Motor neuron (in vitro differentiated cells): ENCODE measurements around the gene PTPRM. TPM values are rescaled to one million over a fixed set of nuclear protein-coding genes. Genes with fewer than 3 reads are reported as not detected.

Experiments
- ATAC-seq, 8 experiments: fragments of 200-7000 bp; cut with Tn5 transposase; replicated peaks in 6 of 8; 2 replicates each; pipeline ENCODE4 v1.8.0; 2021; ENCODE audit warnings: mild to moderate bottlenecking in 8 of 8, moderate library complexity in 8 of 8
- H3K27ac ChIP-seq, 2 donors: fragments of 250-450 bp; sonication (Bioruptor Pico); 2 replicates each; pipeline ENCODE4 v1.9.0; 2021; ENCODE audit warnings: antibody characterized with exemption in 2 of 2, mild to moderate bottlenecking in 2 of 2, moderate library complexity in 1 of 2
- H3K4me1 ChIP-seq, 2 donors: fragments of 250-450 bp; sonication (Bioruptor Pico); replicated peaks in 1 of 2; 2 replicates each; pipeline ENCODE4 v1.6.1; 2021; ENCODE audit warnings: antibody characterized with exemption in 2 of 2, mild to moderate bottlenecking in 2 of 2, moderate library complexity in 1 of 2
- H3K4me3 ChIP-seq, 5 donors: fragments of 250-450 bp; sonication (Bioruptor Pico); 2 replicates each; pipeline ENCODE4 v1.9.0; 2021; ENCODE audit warnings: antibody characterized with exemption in 5 of 5, mild to moderate bottlenecking in 5 of 5, moderate library complexity in 4 of 5
- WGBS, 10 experiments: fragments of 450-650 bp; shearing (Covaris generic); methylation state at CpG; one replicate each; pipeline ENCODE4 v1.0.0; 2022; 5-methylcytosine and 5-hydroxymethylcytosine counted together
- in situ Hi-C, 9 experiments: fragments of 400-800 bp; cut with MboI; loops; one replicate each; pipeline ENCODE4 v1.15.0; 2021; ENCODE audit warnings: low sequenced_read_pairs in 9 of 9, low pct_unique_long_range_greater_than_20kb in 2 of 9; ENCODE audit not compliant: unreplicated experiment in 9 of 9
- total RNA-seq, 8 experiments: library from RNA; unstranded; fragments of 300-600 nt; gene quantifications; 2 replicates each; pipeline versions ENCODE4 v1.2.3 to v1.2.4, GENCODE V29; 2022

Gene PTPRM
- total RNA-seq, 8 experiments from 2014 or later, result 12.9 to 106 (median 66.9) TPM

DNA sequence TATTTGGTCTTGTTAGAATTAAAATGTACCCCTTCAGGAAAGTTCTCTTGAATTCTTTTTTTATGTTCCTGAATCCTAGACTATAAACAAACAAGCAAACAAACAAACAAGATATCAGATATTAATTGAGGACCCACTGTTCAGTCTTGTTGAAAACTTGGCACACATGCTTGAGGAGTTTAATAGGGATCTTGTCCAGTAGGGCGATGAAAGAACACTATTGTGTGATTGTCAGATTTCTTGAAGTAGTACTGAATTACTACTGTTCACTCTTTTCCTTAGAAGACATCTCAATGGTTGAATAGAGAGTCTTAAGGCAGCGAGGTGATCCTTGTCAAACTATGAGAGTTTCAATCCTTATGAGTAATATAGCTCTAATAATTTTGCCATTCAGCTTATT, 130.2 kb downstream of the PTPRM start:
- in situ Hi-C loops, result no loop called here
- no peak for ATAC-seq
- H3K27ac ChIP-seq, result no peak overlapping the region
- H3K4me3 ChIP-seq, result no peak overlapping the region
- no peaks in the 10 kb centered on the region for H3K4me1 ChIP-seq
- 50 to 94% (median 84%) methylated on average over 1 to 2 of the region's 2 CpGs; no CpG with 5 or more reads in 2 of the 10 experiments for WGBS, 10 experiments

DNA sequence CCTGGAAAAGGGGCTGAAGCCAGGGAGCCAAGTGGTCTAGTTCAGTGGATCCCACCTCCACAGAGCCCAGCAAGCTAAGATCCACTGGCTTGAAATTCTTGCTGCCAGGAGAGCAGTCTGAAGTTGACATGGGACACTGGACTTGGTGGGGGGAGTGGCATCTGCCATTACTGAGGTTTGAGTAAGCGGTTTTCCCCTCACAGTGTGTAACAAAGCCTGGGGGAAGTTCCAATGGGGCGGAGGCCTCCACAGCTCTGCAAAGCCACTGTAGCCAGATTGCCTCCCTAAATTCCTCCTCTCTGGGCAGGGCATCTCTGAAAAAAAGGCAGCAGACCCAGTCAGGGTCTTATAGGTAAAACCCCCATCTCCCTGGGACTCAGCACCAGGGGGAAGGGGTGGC, 144.4 kb downstream of the PTPRM start:
- in situ Hi-C loops, result no loop called here
- ATAC-seq, result peak in 1 of 8 experiments; percentile 35
- no peak overlapping the region for H3K27ac ChIP-seq
- H3K4me1 ChIP-seq, result no peaks in the 10 kb centered on the region
- no peak overlapping the region for H3K4me3 ChIP-seq
- WGBS, 10 experiments, result 50 to 100% (median 85%) methylated on average over 1 to 2 of the region's 2 CpGs; no CpG with 5 or more reads in 6 of the 10 experiments

DNA sequence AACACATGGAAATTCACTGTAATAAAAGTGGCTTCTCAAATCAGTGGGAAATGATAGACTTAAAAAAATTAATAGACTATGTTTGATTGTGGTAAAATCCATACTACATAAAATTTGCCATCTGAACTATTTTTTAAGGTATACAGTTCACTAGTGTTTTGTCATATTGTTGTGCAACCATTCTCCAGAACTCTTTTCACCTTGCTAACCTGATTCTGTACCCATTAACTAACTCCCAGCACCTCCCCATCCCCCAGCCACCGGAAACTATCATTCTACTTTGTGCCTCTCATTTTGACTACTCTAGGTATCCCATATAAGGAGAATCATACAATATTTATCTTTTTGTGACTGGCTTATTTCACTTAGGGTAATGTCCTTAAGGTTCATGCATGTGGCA, 153.3 kb downstream of the PTPRM start:
- no peak for ATAC-seq
- 75 to 100% (median 100%) methylated on average over 1 of the region's 1 CpG; no CpG with 5 or more reads in 2 of the 10 experiments for WGBS, 10 experiments
- H3K4me3 ChIP-seq, result no peak overlapping the region
- in situ Hi-C loops, result no loop called here
- no peak overlapping the region for H3K27ac ChIP-seq
- no peaks in the 10 kb centered on the region for H3K4me1 ChIP-seq

DNA sequence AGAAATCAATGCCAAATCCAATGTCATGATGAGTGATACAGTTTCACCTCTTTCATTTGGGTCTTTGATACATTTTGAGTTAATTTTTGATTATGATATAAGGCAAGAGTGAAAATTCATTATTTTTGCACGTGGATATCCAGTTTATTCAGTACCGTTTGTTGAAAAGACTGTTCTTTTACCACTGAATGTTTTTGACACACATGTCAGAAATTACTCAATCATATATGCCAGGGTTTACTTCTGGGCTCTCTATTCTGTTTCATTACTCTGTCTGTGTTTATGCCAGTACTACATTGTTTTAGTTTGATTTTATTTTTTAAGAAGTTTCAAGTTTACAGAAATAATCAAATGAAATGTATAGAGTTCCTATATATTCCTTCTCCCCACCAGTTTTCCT, 154.4 kb downstream of the PTPRM start:
- in situ Hi-C loops, result no loop called here
- WGBS, 10 experiments, result 60 to 100% (median 78%) methylated on average over 1 to 2 of the region's 2 CpGs
- Histone ChIP-seq H3K4me3 (no peak overlapping the region), H3K4me1 (no peaks in the 10 kb centered on the region), H3K27ac (no peak overlapping the region)
- ATAC-seq, result no peak

DNA sequence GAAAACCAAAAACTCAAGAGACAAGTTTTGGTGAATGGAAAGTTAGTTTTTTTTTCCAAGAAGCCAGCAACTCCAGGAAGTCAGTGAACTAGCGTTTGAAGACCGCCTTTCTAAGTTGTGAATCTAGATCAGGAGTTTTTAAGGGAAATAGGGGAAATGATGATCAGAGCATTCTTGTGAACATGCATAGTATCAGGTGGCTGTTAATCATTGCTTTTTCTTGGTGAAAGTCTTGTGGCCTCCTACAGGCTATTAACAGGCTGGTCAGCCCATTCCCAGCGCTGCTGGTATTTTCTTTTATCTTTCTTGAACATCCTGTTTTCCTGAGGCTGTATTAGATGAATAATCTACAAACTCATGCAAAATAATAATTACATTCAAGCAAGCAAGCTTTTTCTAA, 155.8 kb downstream of the PTPRM start:
- in situ Hi-C loops, result no loop called here
- H3K27ac ChIP-seq, result no peak overlapping the region
- 84 to 100% (median 99%) methylated on average over 1 to 3 of the region's 3 CpGs; no CpG with 5 or more reads in 2 of the 10 experiments for WGBS, 10 experiments
- peak in 1 of 8 experiments; percentile 55 for ATAC-seq
- H3K4me1 ChIP-seq, result no peaks in the 10 kb centered on the region
- H3K4me3 ChIP-seq, result no peak overlapping the region

DNA sequence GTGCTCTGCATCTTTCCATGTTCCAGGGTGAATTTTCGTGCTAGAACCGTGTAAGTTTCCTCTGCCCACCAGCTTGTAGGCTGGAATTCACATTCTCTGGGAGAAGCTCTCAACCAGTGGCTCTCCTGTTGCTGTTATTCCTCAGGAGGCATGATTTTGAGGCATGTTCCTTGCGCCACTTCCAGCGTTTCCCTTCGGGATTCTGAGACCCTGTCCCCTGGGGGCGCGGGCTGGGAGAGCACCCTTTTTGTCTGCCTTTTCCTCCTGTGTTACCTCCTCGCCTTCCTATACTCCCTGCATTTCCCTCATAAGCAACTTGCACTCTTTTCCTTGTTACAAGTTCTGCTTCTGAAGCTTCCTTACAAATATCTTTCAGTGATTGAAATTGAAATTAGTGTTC, 156.4 kb downstream of the PTPRM start:
- in situ Hi-C loops, result no loop called here
- no peaks in the 10 kb centered on the region for H3K4me1 ChIP-seq
- no peak overlapping the region for H3K4me3 ChIP-seq
- H3K27ac ChIP-seq, result no peak overlapping the region
- 80 to 100% (median 91%) methylated on average over 1 to 8 of the region's 8 CpGs; no CpG with 5 or more reads in 1 of the 10 experiments for WGBS, 10 experiments
- ATAC-seq, result no peak

DNA sequence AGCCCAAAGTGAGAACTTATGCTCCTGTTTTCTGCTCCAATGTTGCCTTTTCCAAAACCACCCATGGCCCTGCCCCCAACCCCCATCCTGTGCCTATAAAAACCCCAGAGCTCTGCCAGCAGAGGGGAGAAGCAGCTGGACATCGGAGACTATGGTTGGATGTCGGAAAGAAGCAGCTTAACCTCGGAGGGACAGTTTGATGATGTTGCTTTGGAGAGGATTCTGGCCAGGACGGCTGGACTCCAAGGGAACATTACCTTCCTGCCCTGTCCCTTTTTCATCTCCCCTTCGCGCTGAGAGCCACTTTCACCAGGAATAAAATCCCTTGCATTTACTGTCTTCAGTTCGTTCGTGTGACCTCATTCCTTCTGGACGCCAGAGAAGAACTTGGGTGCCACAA, 158.4 kb downstream of the PTPRM start:
- in situ Hi-C loops, result no loop called here
- Histone ChIP-seq H3K4me3 (no peak overlapping the region), H3K4me1 (no peaks in the 10 kb centered on the region), H3K27ac (no peak overlapping the region)
- ATAC-seq, result no peak
- WGBS, 10 experiments, result 74 to 100% (median 87%) methylated on average over 1 to 5 of the region's 9 CpGs; no CpG with 5 or more reads in 3 of the 10 experiments

DNA sequence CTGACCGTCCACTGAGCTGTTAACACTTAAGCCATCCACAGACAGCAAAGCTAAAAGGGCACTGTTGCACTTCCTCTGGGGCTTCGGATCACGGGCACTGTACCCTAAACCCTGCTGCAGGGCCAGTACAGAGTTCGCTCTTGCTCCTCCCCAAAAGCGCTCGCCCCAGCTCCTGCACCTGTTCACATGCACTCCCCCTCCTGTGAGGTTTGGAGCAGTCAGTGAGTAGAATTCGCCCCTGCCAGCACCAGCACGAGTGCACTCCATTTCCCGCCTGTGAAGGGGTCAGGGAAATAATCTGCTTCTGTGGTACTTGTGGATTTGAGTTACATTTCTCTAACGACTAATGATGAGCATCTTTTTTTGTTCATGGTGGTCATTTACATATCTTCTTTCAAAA, 158.8 kb downstream of the PTPRM start:
- no peak overlapping the region for H3K4me3 ChIP-seq
- in situ Hi-C loops, result no loop called here
- 75 to 97% (median 89%) methylated on average over 1 to 9 of the region's 10 CpGs for WGBS, 10 experiments
- H3K4me1 ChIP-seq, result no peaks in the 10 kb centered on the region
- ATAC-seq, result no peak
- no peak overlapping the region for H3K27ac ChIP-seq

DNA sequence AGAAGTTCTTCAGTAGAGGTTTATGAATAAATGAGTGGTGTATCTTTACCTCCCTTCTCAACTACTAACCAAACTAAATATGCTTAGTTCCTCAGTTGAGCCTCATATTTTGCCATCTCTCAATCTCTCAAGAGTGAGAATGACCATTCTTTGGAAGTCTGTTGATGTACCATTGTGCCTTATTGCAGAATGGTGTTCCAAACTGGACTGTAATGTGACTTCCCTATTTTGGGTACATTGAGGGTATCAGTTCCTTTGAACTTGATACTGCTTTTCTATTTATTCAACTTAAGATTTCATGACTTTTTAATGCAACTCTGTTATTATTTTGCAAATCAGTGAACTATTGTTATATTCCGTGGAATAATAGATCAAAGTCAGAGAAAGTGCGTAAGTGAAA, 159.4 kb downstream of the PTPRM start:
- Histone ChIP-seq H3K4me1 (no peaks in the 10 kb centered on the region), H3K27ac (no peak overlapping the region), H3K4me3 (no peak overlapping the region)
- in situ Hi-C loops, result no loop called here
- WGBS, 10 experiments, result 0 to 100% (median 64%) methylated on average over 1 to 2 of the region's 2 CpGs
- ATAC-seq, result no peak

DNA sequence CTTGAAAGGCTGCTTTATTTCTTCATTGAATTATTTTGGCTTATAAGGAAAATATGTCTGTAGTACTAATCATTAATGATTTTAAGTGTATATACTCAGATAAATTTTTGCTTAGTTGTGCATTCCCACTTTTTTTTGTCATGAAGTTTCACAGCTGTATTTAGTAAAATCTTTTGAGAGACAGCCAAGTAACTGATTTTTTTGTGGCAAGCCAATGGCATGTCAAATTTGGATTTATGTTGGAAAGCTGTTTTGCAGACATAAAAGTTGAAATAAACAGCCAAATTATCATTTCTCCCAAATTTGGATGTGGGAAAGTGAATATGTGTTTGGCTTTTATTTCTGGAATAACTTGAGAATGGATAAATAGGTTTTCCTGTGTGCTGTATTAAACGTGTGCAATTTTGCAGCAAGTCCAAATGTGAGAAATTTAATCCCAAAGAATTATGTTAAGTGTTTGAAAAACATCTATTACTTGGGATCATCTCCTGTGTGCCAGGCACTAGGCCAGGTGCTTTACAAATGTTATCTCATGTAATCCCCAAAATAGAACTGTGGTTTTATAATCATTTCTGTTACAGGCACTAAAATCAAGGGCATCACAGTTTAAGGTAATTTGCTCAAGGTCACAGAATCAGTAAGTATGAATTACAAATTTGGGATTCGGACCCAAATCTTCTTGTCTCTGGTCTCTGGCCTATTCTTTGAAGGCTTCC, 160.4 kb downstream of the PTPRM start:
- 17 to 100% (median 65%) methylated on average over 1 to 2 of the region's 2 CpGs; no CpG with 5 or more reads in 2 of the 10 experiments for WGBS, 10 experiments
- in situ Hi-C loops, result no loop called here
- ATAC-seq, result no peak

DNA sequence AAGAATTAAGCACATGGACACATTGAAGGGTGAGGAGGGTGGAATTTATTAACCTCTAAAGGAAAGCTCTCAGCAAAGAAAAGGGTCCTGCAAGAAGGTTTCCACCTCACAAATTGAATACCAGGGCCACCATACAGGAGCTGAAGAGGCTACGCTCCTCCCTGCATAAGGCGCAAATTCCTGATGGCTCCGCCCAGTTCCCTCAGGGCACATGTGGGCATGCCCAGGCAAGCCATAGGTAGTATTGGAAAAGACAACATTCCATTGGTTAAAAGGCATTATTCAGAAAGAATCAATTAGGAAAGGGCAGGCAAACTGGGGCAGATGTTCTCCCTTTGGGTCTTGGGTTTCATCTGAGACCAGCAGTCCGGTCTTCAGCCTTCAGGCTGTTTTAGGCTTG, 161.2 kb downstream of the PTPRM start:
- in situ Hi-C loops, result no loop called here
- peak in 2 of 8 experiments; percentile 75 to 96 for ATAC-seq
- Histone ChIP-seq H3K4me1 (no peaks in the 10 kb centered on the region), H3K27ac (no peak overlapping the region), H3K4me3 (no peak overlapping the region)
- WGBS, 10 experiments, result 75 to 100% (median 96%) methylated on average over 1 to 4 of the region's 4 CpGs; no CpG with 5 or more reads in 1 of the 10 experiments

More for the DNA sequence above, 160.4 kb downstream of the PTPRM start:
- Histone ChIP-seq H3K27ac (no peak overlapping the region), H3K4me3 (no peak overlapping the region), H3K4me1 (no peaks in the 10 kb centered on the region)

DNA sequence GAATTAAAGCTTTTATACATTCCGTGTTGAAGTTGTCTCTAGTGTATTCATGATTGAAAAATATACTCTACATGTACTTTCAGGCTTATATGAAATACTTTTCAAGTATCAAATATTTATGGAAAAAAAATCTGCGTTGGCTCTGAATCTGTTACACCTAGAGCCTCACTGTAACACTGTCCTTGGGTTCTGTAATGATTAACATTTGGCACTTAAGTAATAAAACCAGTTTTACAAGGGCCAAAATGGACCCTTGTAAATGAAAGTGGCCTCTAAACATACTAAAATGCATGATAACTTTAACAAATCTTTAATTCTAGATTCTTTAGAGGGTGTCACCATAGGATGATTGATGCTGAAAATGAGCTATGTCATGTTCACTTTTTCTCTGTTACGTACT, 162.8 kb downstream of the PTPRM start:
- Histone ChIP-seq H3K4me3 (no peak overlapping the region), H3K27ac (no peak overlapping the region), H3K4me1 (no peaks in the 10 kb centered on the region)
- in situ Hi-C loops, result no loop called here
- WGBS, 10 experiments, result 92 to 100% (median 96%) methylated on average over 2 to 3 of the region's 3 CpGs; no CpG with 5 or more reads in 1 of the 10 experiments
- no peak for ATAC-seq

DNA sequence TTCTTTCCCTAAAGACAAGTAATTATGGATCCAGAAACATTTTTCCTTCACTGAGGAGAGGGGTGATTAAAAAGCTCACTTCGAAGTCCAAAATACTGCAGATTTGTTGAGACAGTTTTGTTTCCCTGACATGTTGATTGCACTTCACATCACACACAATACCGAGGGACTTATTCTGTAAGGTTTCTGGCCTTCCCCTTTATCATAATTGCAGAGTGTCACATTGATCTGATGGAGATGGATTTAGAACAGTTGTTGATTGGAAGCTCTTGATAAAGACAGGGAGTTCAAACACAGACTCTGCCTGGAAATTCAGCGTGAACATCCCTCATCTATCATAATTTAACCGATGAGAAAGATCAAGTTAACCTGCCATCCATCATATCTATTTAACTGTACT, 163.6 kb downstream of the PTPRM start:
- Histone ChIP-seq H3K27ac (no peak overlapping the region), H3K4me1 (no peaks in the 10 kb centered on the region), H3K4me3 (no peak overlapping the region)
- no peak for ATAC-seq
- in situ Hi-C loops, result no loop called here
- 56 to 95% (median 88%) methylated on average over 2 to 4 of the region's 4 CpGs; no CpG with 5 or more reads in 1 of the 10 experiments for WGBS, 10 experiments

DNA sequence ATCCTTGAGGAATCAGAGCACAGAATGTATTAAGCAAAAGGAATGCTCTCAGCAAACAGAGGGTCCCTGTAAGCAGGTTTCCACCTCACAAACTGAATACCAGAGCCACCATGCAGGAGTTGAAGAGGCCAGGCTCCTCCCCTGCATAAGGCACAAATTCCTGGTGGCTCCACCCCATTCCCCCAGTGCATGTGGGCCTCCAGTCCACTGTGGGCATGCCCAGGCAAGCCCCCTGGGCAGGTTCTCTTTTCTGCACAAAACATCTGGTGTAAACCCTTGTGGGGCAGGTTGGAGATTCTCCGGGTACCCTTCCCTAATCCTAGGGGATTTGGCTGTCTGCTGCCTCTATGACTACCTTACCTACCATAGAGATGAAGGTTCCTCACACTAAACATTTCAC, 166.5 kb downstream of the PTPRM start:
- Histone ChIP-seq H3K27ac (no peak overlapping the region), H3K4me1 (no peaks in the 10 kb centered on the region), H3K4me3 (no peak overlapping the region)
- 60 to 100% (median 92%) methylated on average over 1 of the region's 1 CpG; no CpG with 5 or more reads in 6 of the 10 experiments for WGBS, 10 experiments
- in situ Hi-C loops, result no loop called here
- peak in 2 of 8 experiments; percentile 79 to 82 for ATAC-seq
